Activated CD4-positive, alpha-beta T cell treated with anti-CD3 and anti-CD28 coated beads, Interleukin-2, amount 10 ng/mL, durations not matched to agents 7 days and 5 days (primary cell): ENCODE measurements around the gene GADD45A. TPM values are rescaled to one million over a fixed set of nuclear protein-coding genes. Genes with fewer than 3 reads are reported as not detected.
"Not testable (repeated sequence)": the region's sequence is repeated elsewhere in the genome, so short reads cannot be mapped to it uniquely, and the experiment has no call there.

Source experiments
- CTCF ChIA-PET: fragments of 350-600 bp; sonication (Branson Sonifier 250); formaldehyde crosslinking; loops from one replicate; lab custom pipeline; 2021; ENCODE audit warnings: antibody characterized with exemption; lab: Charles Lee
- POLR2A ChIA-PET: fragments of 350-600 bp; sonication (Branson Sonifier 250); formaldehyde crosslinking; loops from one replicate; lab custom pipeline; 2021; ENCODE audit warnings: antibody characterized with exemption; lab: Charles Lee
- DNase-seq: peaks from one replicate; pipeline ENCODE4 v3.0.0-alpha.2; 2020
- H3K27ac Mint-ChIP-seq: one replicate; pipeline ENCODE4 v1.8.0; 2021; ENCODE audit warnings: mild to moderate bottlenecking, moderate library complexity, mixed read lengths
- H3K27me3 Mint-ChIP-seq: one replicate; pipeline ENCODE4 v1.8.0; 2021; ENCODE audit warnings: mixed read lengths
- H3K36me3 Mint-ChIP-seq: one replicate; pipeline ENCODE4 v1.8.0; 2021; ENCODE audit warnings: low read depth, mixed read lengths
- H3K4me1 Mint-ChIP-seq: one replicate; pipeline ENCODE4 v1.8.0; 2021; ENCODE audit warnings: mixed read lengths
- H3K4me3 Mint-ChIP-seq: one replicate; pipeline ENCODE4 v1.8.0; 2021; ENCODE audit warnings: mild to moderate bottlenecking, moderate library complexity, mixed read lengths
- H3K9me3 Mint-ChIP-seq: one replicate; pipeline ENCODE4 v1.8.0; 2021; ENCODE audit warnings: mixed read lengths
- total RNA-seq, 2 experiments: library from RNA; stranded (reverse); gene quantifications; one replicate each; pipeline ENCODE4 v1.2.3, GENCODE V29; 2021

Gene GADD45A
- total RNA-seq, 2 experiments from 2014 or later: 14.2 to 16.6 TPM

GRCh38 chr1:67651031-67651430 is 34.0 kb upstream of the GADD45A start:
- no peak overlapping the region for H3K27ac Mint-ChIP-seq
- H3K4me3 Mint-ChIP-seq: no peak overlapping the region
- H3K4me1 Mint-ChIP-seq: no peaks in the 10 kb centered on the region
- ChIA-PET POLR2A (no interaction called here), CTCF (no interaction called here)
- peaks cover 4% of the 10 kb centered on the region for H3K27me3 Mint-ChIP-seq
- DNase-seq: no peak
- H3K9me3 Mint-ChIP-seq: no peaks in the 10 kb centered on the region
- no peaks in the 10 kb centered on the region for H3K36me3 Mint-ChIP-seq

- H3K27ac Mint-ChIP-seq: no peak overlapping the region
- no peaks in the 10 kb centered on the region for H3K4me1 Mint-ChIP-seq
- POLR2A ChIA-PET: no interaction called here
- H3K9me3 Mint-ChIP-seq: no peaks in the 10 kb centered on the region
- CTCF ChIA-PET: no interaction called here
- no peaks in the 10 kb centered on the region for H3K36me3 Mint-ChIP-seq
- H3K4me3 Mint-ChIP-seq: no peak overlapping the region
- H3K27me3 Mint-ChIP-seq: peaks cover 4% of the 10 kb centered on the region
- no peak for DNase-seq
Measured at GRCh38 chr1:67652800-67653199, 32.2 kb upstream of the GADD45A start.

GRCh38 chr1:67653304-67653703 is 31.7 kb upstream of the GADD45A start:
- CTCF ChIA-PET: interaction anchor here (0.5 kb wide), 1 partner anchor 1677 kb away, joined by 3 read pairs; no protein-coding TSS in a partner anchor
- Mint-ChIP-seq H3K36me3 (no peaks in the 10 kb centered on the region), H3K9me3 (no peaks in the 10 kb centered on the region), H3K4me3 (no peak overlapping the region), H3K4me1 (no peaks in the 10 kb centered on the region), H3K27me3 (peaks cover 4% of the 10 kb centered on the region), H3K27ac (no peak overlapping the region)
- no peak for DNase-seq
- POLR2A ChIA-PET: no interaction called here

GRCh38 chr1:67655581-67655980 is 29.4 kb upstream of the GADD45A start:
- no peaks in the 10 kb centered on the region for H3K4me1 Mint-ChIP-seq
- no peak overlapping the region for H3K4me3 Mint-ChIP-seq
- no peaks in the 10 kb centered on the region for H3K36me3 Mint-ChIP-seq
- H3K9me3 Mint-ChIP-seq: no peaks in the 10 kb centered on the region
- ChIA-PET POLR2A (no interaction called here), CTCF (no interaction called here)
- H3K27ac Mint-ChIP-seq: no peak overlapping the region
- peaks cover 9% of the 10 kb centered on the region for H3K27me3 Mint-ChIP-seq
- DNase-seq: no peak

GRCh38 chr1:67657152-67657551 is 27.8 kb upstream of the GADD45A start:
- POLR2A ChIA-PET, H3K9me3 Mint-ChIP-seq, H3K4me3 Mint-ChIP-seq, H3K4me1 Mint-ChIP-seq, DNase-seq, H3K36me3 Mint-ChIP-seq, H3K27ac Mint-ChIP-seq: not testable (repeated sequence)
- CTCF ChIA-PET: interaction anchor here (0.6 kb wide), 1 partner anchor 436 kb away, joined by 3 read pairs; no protein-coding TSS in a partner anchor
- H3K27me3 Mint-ChIP-seq: peaks cover 14% of the 10 kb centered on the region

GRCh38 chr1:67659229-67659628 is 25.8 kb upstream of the GADD45A start:
- CTCF ChIA-PET: interaction anchor here (1.2 to 1.7 kb wide), 2 partner anchors 12 to 19 kb away, joined by 3 read pairs; no protein-coding TSS in a partner anchor
- Mint-ChIP-seq H3K4me3 (no peak overlapping the region), H3K4me1 (no peaks in the 10 kb centered on the region), H3K9me3 (no peaks in the 10 kb centered on the region), H3K27me3 (peaks cover 18% of the 10 kb centered on the region), H3K36me3 (no peaks in the 10 kb centered on the region), H3K27ac (no peak overlapping the region)
- DNase-seq: no peak
- POLR2A ChIA-PET: interaction anchor here (0.6 kb wide), 1 partner anchor 461 kb away, joined by 3 read pairs; no protein-coding TSS in a partner anchor

GRCh38 chr1:67662884-67663283 is 22.1 kb upstream of the GADD45A start:
- no peaks in the 10 kb centered on the region for H3K36me3 Mint-ChIP-seq
- no peak overlapping the region for H3K27ac Mint-ChIP-seq
- H3K4me1 Mint-ChIP-seq: no peaks in the 10 kb centered on the region
- POLR2A ChIA-PET: no interaction called here
- peaks cover 18% of the 10 kb centered on the region for H3K27me3 Mint-ChIP-seq
- DNase-seq: no peak
- CTCF ChIA-PET: no interaction called here
- no peak overlapping the region for H3K4me3 Mint-ChIP-seq
- H3K9me3 Mint-ChIP-seq: no peaks in the 10 kb centered on the region

GRCh38 chr1:67664048-67664447 is 21.0 kb upstream of the GADD45A start:
- ChIA-PET POLR2A (no interaction called here), CTCF (interaction anchor here (0.9 kb wide), 1 partner anchor 11 kb away, joined by 3 read pairs; no protein-coding TSS in a partner anchor)
- H3K9me3 Mint-ChIP-seq: no peaks in the 10 kb centered on the region

GRCh38 chr1:67665307-67665706 is 19.7 kb upstream of the GADD45A start:
- POLR2A ChIA-PET, H3K27ac Mint-ChIP-seq, H3K4me3 Mint-ChIP-seq, CTCF ChIA-PET, H3K9me3 Mint-ChIP-seq, H3K4me1 Mint-ChIP-seq, DNase-seq, H3K36me3 Mint-ChIP-seq: not testable (repeated sequence)
- H3K27me3 Mint-ChIP-seq: peaks cover 23% of the 10 kb centered on the region

More at GRCh38 chr1:67664048-67664447, 21.0 kb upstream of the GADD45A start:
- H3K36me3 Mint-ChIP-seq: no peaks in the 10 kb centered on the region
- no peaks in the 10 kb centered on the region for H3K4me1 Mint-ChIP-seq
- no peak overlapping the region for H3K4me3 Mint-ChIP-seq
- peaks cover 21% of the 10 kb centered on the region for H3K27me3 Mint-ChIP-seq
- H3K27ac Mint-ChIP-seq: no peak overlapping the region
- no peak for DNase-seq

GRCh38 chr1:67666636-67667035 is 18.4 kb upstream of the GADD45A start:
- Mint-ChIP-seq H3K9me3 (no peaks in the 10 kb centered on the region), H3K4me1 (no peaks in the 10 kb centered on the region), H3K27me3 (peaks cover 28% of the 10 kb centered on the region), H3K36me3 (no peaks in the 10 kb centered on the region), H3K27ac (no peak overlapping the region), H3K4me3 (no peak overlapping the region)
- DNase-seq: no peak
- POLR2A ChIA-PET: no interaction called here
- CTCF ChIA-PET: no interaction called here

- POLR2A ChIA-PET: no interaction called here
- H3K4me1 Mint-ChIP-seq: peaks cover 3% of the 10 kb centered on the region
- peaks cover 29% of the 10 kb centered on the region for H3K27me3 Mint-ChIP-seq
- H3K4me3 Mint-ChIP-seq: no peak overlapping the region
- CTCF ChIA-PET: no interaction called here
- no peaks in the 10 kb centered on the region for H3K9me3 Mint-ChIP-seq
- DNase-seq: no peak
- H3K36me3 Mint-ChIP-seq: no peaks in the 10 kb centered on the region
- H3K27ac Mint-ChIP-seq: no peak overlapping the region
Measured at GRCh38 chr1:67668660-67669059, 16.3 kb upstream of the GADD45A start.

- POLR2A ChIA-PET: no interaction called here
- CTCF ChIA-PET: interaction anchor here (0.9 to 1.6 kb wide), 2 partner anchors 12 to 82 kb away, joined by 3 read pairs; no protein-coding TSS in a partner anchor
- peaks cover 24% of the 10 kb centered on the region for H3K4me1 Mint-ChIP-seq
- H3K27ac Mint-ChIP-seq: no peak overlapping the region
- no peak for DNase-seq
- H3K4me3 Mint-ChIP-seq: no peak overlapping the region
- no peaks in the 10 kb centered on the region for H3K9me3 Mint-ChIP-seq
- peaks cover 27% of the 10 kb centered on the region for H3K27me3 Mint-ChIP-seq
- no peaks in the 10 kb centered on the region for H3K36me3 Mint-ChIP-seq
Measured at GRCh38 chr1:67672260-67672803, 12.7 kb upstream of the GADD45A start.

- Mint-ChIP-seq H3K27me3 (peaks cover 30% of the 10 kb centered on the region), H3K9me3 (no peaks in the 10 kb centered on the region), H3K4me3 (no peak overlapping the region), H3K36me3 (no peaks in the 10 kb centered on the region), H3K27ac (no peak overlapping the region), H3K4me1 (peaks cover 24% of the 10 kb centered on the region)
- DNase-seq: no peak
- ChIA-PET CTCF (interaction anchor here (1.0 to 2.6 kb wide), 3 partner anchors 9 to 87 kb away, joined by 3 to 7 read pairs (median 4); no protein-coding TSS in a partner anchor), POLR2A (no interaction called here)
Measured at GRCh38 chr1:67673468-67674201, 11.4 kb upstream of the GADD45A start.
